GM19372 (cell line): ENCODE data around the gene KHDRBS2.

Source experiments
- ATAC-seq: cut with Tn5 transposase; IDR thresholded peaks from one replicate; pipeline ENCODE4 v1.9.1; 2021; ENCODE audit warnings: mild to moderate bottlenecking, low read depth, moderate library complexity; ENCODE audit not compliant: unreplicated experiment

KHDRBS2 gene

GRCh38 chr6:62039605-62040004 is 246.4 kb downstream of the KHDRBS2 start:
- ATAC-seq, result no peak

GRCh38 chr6:62037445-62037844 is 248.6 kb downstream of the KHDRBS2 start:
- ATAC-seq, result no peak

- ATAC-seq, result no peak
These were observed 250.1 kb downstream of the KHDRBS2 start for GRCh38 chr6:62035952-62036351.

- no peak for ATAC-seq
These were observed 272.3 kb downstream of the KHDRBS2 start for GRCh38 chr6:62013719-62014118.

- ATAC-seq, result no peak
These were observed 276.6 kb downstream of the KHDRBS2 start for GRCh38 chr6:62009445-62009844.

GRCh38 chr6:61989616-61990015 is 296.4 kb downstream of the KHDRBS2 start:
- ATAC-seq, result no peak

GRCh38 chr6:61980622-61981021 is 305.4 kb downstream of the KHDRBS2 start:
- ATAC-seq, result no peak

GRCh38 chr6:61977947-61978346 is 308.1 kb downstream of the KHDRBS2 start:
- ATAC-seq, result no peak

GRCh38 chr6:61977099-61977498 is 308.9 kb downstream of the KHDRBS2 start:
- no peak for ATAC-seq

- ATAC-seq, result no peak
These were observed 326.8 kb downstream of the KHDRBS2 start for GRCh38 chr6:61959196-61959595.

- ATAC-seq, result no peak
These were observed 332.2 kb downstream of the KHDRBS2 start for GRCh38 chr6:61953851-61954250.

GRCh38 chr6:61951586-61951985 is 334.4 kb downstream of the KHDRBS2 start:
- ATAC-seq, result no peak

GRCh38 chr6:61950811-61951210 is 335.2 kb downstream of the KHDRBS2 start:
- ATAC-seq, result no peak

GRCh38 chr6:61949971-61950370 is 336.1 kb downstream of the KHDRBS2 start:
- no peak for ATAC-seq

GRCh38 chr6:61949161-61949560 is 336.9 kb downstream of the KHDRBS2 start:
- no peak for ATAC-seq

GRCh38 chr6:61947311-61947947 is 338.6 kb downstream of the KHDRBS2 start:
- ATAC-seq, result no peak

GRCh38 chr6:61940919-61941318 is 345.1 kb downstream of the KHDRBS2 start:
- no peak for ATAC-seq

- no peak for ATAC-seq
These were observed 350.7 kb downstream of the KHDRBS2 start for GRCh38 chr6:61935242-61935846.

- no peak for ATAC-seq
These were observed 376.5 kb downstream of the KHDRBS2 start for GRCh38 chr6:61909486-61909885.

- no peak for ATAC-seq
These were observed 384.3 kb downstream of the KHDRBS2 start for GRCh38 chr6:61901748-61902147.

GRCh38 chr6:61894536-61894935 is 391.5 kb downstream of the KHDRBS2 start:
- no peak for ATAC-seq

- ATAC-seq, result no peak
These were observed 398.6 kb downstream of the KHDRBS2 start for GRCh38 chr6:61887423-61887822.
